ENCODE data around the gene HELLS.

- TF ChIP-seq, protein P1, sequence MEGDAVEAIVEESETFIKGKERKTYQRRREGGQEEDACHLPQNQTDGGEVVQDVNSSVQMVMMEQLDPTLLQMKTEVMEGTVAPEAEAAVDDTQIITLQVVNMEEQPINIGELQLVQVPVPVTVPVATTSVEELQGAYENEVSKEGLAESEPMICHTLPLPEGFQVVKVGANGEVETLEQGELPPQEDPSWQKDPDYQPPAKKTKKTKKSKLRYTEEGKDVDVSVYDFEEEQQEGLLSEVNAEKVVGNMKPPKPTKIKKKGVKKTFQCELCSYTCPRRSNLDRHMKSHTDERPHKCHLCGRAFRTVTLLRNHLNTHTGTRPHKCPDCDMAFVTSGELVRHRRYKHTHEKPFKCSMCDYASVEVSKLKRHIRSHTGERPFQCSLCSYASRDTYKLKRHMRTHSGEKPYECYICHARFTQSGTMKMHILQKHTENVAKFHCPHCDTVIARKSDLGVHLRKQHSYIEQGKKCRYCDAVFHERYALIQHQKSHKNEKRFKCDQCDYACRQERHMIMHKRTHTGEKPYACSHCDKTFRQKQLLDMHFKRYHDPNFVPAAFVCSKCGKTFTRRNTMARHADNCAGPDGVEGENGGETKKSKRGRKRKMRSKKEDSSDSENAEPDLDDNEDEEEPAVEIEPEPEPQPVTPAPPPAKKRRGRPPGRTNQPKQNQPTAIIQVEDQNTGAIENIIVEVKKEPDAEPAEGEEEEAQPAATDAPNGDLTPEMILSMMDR (IDR thresholded peaks at IDR 0.05): no peak
- TF ChIP-seq POLR2A (IDR thresholded peaks at IDR 0.05): no peak
- no peak for TF ChIP-seq POLR2AphosphoS5 (IDR thresholded peaks at IDR 0.05)
- TF ChIP-seq EP300 (IDR thresholded peaks at IDR 0.05; ENCODE audit: low read depth): no peak
These were observed 57.3 kb downstream of the HELLS start for GRCh38 chr10:94602729-94603515.

Data from transverse colon (tissue), 4 donors.